HepG2 (cell line): Measurements from ENCODE around the gene CCDC70. TPM values are rescaled to one million over a fixed set of nuclear protein-coding genes. Genes with fewer than 3 reads are reported as not detected.

ENCODE experiments used
- ATAC-seq: fragments of 200-7000 bp; cut with Tn5 transposase; 3 replicates; pipeline ENCODE4 v1.9.1; 2020; ENCODE audit warnings: mild to moderate bottlenecking, moderate library complexity
- BruUV-seq: library from RNA; stranded (reverse); fragments of 400-500 nt; replicated peaks from 2 replicates; lab custom pipeline; 2021; lab: Mats Ljungman, UMichigan
- CTCF ChIA-PET: fragments of 300-600 bp; formaldehyde crosslinking; extraction: SDS; loops from one replicate; lab custom pipeline; 2021; ENCODE audit warnings: low total read pairs, inconsistent platforms, low intra/inter-chr PET ratio; lab: Yijun Ruan, JAX
- POLR2A ChIA-PET: fragments of 350-600 bp; sonication (Branson Sonifier 250); formaldehyde crosslinking; loops from one replicate; lab custom pipeline; 2020; ENCODE audit warnings: antibody characterized with exemption, inconsistent platforms; lab: Yijun Ruan, JAX
- DNase-seq: peaks from one replicate; pipeline ENCODE4 v3.0.0-alpha.2; 2015; ENCODE audit warnings: low spot score
- FAIRE-seq: peaks from 3 replicates; lab custom pipeline; 2011; peaks lifted over from hg19 to GRCh38; lab: Jason Lieb, UNC
- H2AFZ ChIP-seq: one replicate; pipeline ENCODE4 v1.6.1; 2011; ENCODE audit warnings: low read length, inconsistent platforms
- H3K27ac ChIP-seq: fragments of 300-600 bp; 3 replicates; pipeline ENCODE4 v1.8.0; 2011; ENCODE audit warnings: mixed run types, mild to moderate bottlenecking, mixed read lengths, low read length, inconsistent platforms; ENCODE audit not compliant: insufficient read depth; ENCODE audit errors: extremely low read length
- H3K27me3 ChIP-seq, 2 experiments: fragments of 200-600 bp in 1 of 2; 2 replicates in 1 of 2; 3 replicates in 1 of 2; pipeline versions ENCODE4 v1.6.0 to v1.8.0; 2011; ENCODE audit warnings: low read length in 2 of 2, mild to moderate bottlenecking in 2 of 2, moderate library complexity in 2 of 2, inconsistent platforms in 1 of 2; ENCODE audit not compliant: insufficient read depth in 2 of 2, control insufficient read depth in 1 of 2
- H3K36me3 ChIP-seq, 2 experiments: fragments of 200-600 bp in 1 of 2; replicated peaks in 1 of 2; 2 replicates in 1 of 2; 3 replicates in 1 of 2; pipeline versions ENCODE4 v1.5.1 to v1.8.0; 2011; ENCODE audit warnings: low read length in 2 of 2, inconsistent platforms in 1 of 2; ENCODE audit not compliant: insufficient read depth in 2 of 2, control insufficient read depth in 1 of 2
- H3K4me1 ChIP-seq: 2 replicates; pipeline ENCODE4 v1.5.1; 2012; ENCODE audit warnings: low read length, inconsistent platforms; ENCODE audit not compliant: insufficient read depth
- H3K4me2 ChIP-seq: 2 replicates; pipeline ENCODE4 v1.6.0; 2011; ENCODE audit warnings: low read depth, low read length, inconsistent platforms
- H3K4me3 ChIP-seq, 3 experiments: fragments of 200-600 bp in 1 of 3; sonication (generic), shearing (Covaris generic) in 1 of 3; replicated peaks in 1 of 3; 2 replicates each; pipeline ENCODE4 v1.5.1; 2011 to 2016; ENCODE audit warnings: low read length in 3 of 3, inconsistent platforms in 2 of 3, low read depth in 2 of 3, mild to moderate bottlenecking in 2 of 3, control low read depth in 1 of 3, mixed read lengths in 1 of 3; ENCODE audit not compliant: insufficient read depth in 1 of 3
- H3K79me2 ChIP-seq: one replicate; pipeline ENCODE4 v1.6.1; 2011; ENCODE audit warnings: low read length, inconsistent platforms; ENCODE audit not compliant: insufficient read depth
- H3K9ac ChIP-seq: 2 replicates; pipeline ENCODE4 v1.6.0; 2011; ENCODE audit warnings: mild to moderate bottlenecking, low read depth, low read length, inconsistent platforms; ENCODE audit not compliant: insufficient read depth
- H3K9me3 ChIP-seq: 2 replicates; pipeline ENCODE4 v1.5.1; 2012; ENCODE audit warnings: mild to moderate bottlenecking, low read length
- H4K20me1 ChIP-seq: 2 replicates; pipeline ENCODE4 v1.6.0; 2011; ENCODE audit warnings: inconsistent platforms, mild to moderate bottlenecking, low read length, moderate library complexity; ENCODE audit not compliant: insufficient read depth
- GPBP1L1 ChIP-seq: sonication (generic); formaldehyde crosslinking; IDR thresholded peaks from 2 replicates; pipeline ENCODE4 v1.5.0; 2020; ENCODE audit warnings: mild to moderate bottlenecking, missing genetic modification reagents
- ZBTB8A ChIP-seq: sonication (generic); formaldehyde crosslinking; IDR thresholded peaks from 2 replicates; pipeline ENCODE4 v1.4.0; 2020; ENCODE audit warnings: mild to moderate bottlenecking, low read depth, missing genetic modification reagents, borderline replicate concordance
- ZNF350 ChIP-seq: sonication (generic); formaldehyde crosslinking; IDR thresholded peaks from 2 replicates; pipeline ENCODE4 v1.4.0; 2020; ENCODE audit warnings: mild to moderate bottlenecking, low read depth, missing genetic modification reagents, borderline replicate concordance
- ZNF775 ChIP-seq: sonication (generic); formaldehyde crosslinking; IDR thresholded peaks from 2 replicates; pipeline ENCODE4 v1.4.0; 2020; ENCODE audit warnings: missing genetic modification reagents, mild to moderate bottlenecking, moderate library complexity, borderline replicate concordance
- ZNF790 ChIP-seq: sonication (generic); formaldehyde crosslinking; IDR thresholded peaks from 2 replicates; pipeline ENCODE4 v1.8.0; 2022; ENCODE audit warnings: missing genetic modification reagents, mild to moderate bottlenecking, borderline replicate concordance
- WGBS: methylation state at CpG from one replicate; pipeline ENCODE4 v1.1.6; 2017; ENCODE audit warnings: low lambda C conversion rate; 5-methylcytosine and 5-hydroxymethylcytosine counted together
- in situ Hi-C: cut with HindIII; loops from 2 replicates; pipeline ENCODE4 v1.10.0; 2017; ENCODE audit warnings: low pct_unique_long_range_greater_than_20kb; ENCODE audit not compliant: extremely low pct_ligation_motif_present
- intact Hi-C: fragments of 100-400 bp; cut with micrococcal nuclease; formaldehyde crosslinking; loops from one replicate; pipeline ENCODE4 v1.10.0; 2022; ENCODE audit not compliant: unreplicated experiment
- polyA plus RNA-seq, 8 experiments: library from polyadenylated mRNA; depleted of rRNA in 3 of 8; stranded (reverse) in 7 of 8; unstranded in 1 of 8; fragments of >200 nt; fragmentation: Illumina TruSeq in 4 of 8; extraction: Trizol in 4 of 8; gene quantifications; 2 replicates each; pipeline versions ENCODE4 v1.2.1 to v1.2.3, GENCODE V29; 2011 to 2016; ENCODE audit warnings: low read depth in 4 of 8, missing spikeins in 1 of 8, mixed read lengths in 1 of 8; ENCODE audit not compliant: insufficient read depth in 1 of 8
- total RNA-seq, 5 experiments: library from RNA; depleted of rRNA; stranded (reverse); fragments of >200 nt; fragmentation: Illumina TruSeq; extraction: Trizol; gene quantifications; 2 replicates each; pipeline ENCODE4 v1.2.3, GENCODE V29; 2016; ENCODE audit warnings: low read depth in 1 of 5
- TF ChIP-seq, protein P1 (sequence below): sonication (generic); formaldehyde crosslinking; IDR thresholded peaks from 2 replicates; pipeline ENCODE4 v1.5.1; 2020; ENCODE audit warnings: missing genetic modification reagents, mild to moderate bottlenecking, borderline replicate concordance
- TF ChIP-seq, protein P2 (sequence below): sonication (generic); formaldehyde crosslinking; IDR thresholded peaks from 2 replicates; pipeline ENCODE4 v1.5.1; 2020; ENCODE audit warnings: missing genetic modification reagents, mild to moderate bottlenecking, borderline replicate concordance

The CCDC70 gene
- total and polyA plus RNA-seq, 2 of the 13 experiments (the other 11 are each of a cell fraction or from before 2014, with no cell fraction given), result 0.13 TPM; not detected in 1

- no peaks in the 10 kb centered on the region for H3K27me3 ChIP-seq
- H3K9ac ChIP-seq, result no peak overlapping the region
- intact Hi-C loops, result no loop called here
- in situ Hi-C loops, result no loop called here
- no peaks in the 10 kb centered on the region for H3K79me2 ChIP-seq
- no peak overlapping the region for H3K4me2 ChIP-seq
- TF ChIP-seq ZBTB8A (CRISPR knock-in tag) (no peak), ZNF775 (no peak), GPBP1L1 (no peak), ZNF350 (CRISPR knock-in tag) (no peak), ZNF790 (CRISPR knock-in tag) (no peak)
- TF ChIP-seq, protein P1, sequence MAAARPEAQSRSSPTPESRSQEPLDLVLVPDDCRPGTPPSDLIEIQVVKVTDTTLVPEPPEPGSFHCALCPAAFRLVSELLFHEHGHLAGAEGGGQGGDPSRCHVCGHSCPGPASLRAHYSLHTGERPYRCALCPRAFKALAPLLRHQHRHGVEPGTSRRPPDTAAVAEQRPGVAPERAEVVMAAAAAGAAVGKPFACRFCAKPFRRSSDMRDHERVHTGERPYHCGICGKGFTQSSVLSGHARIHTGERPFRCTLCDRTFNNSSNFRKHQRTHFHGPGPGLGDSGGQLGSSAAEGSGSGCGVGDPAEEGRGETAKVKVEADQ (CRISPR knock-in tag), result no peak
- TF ChIP-seq, protein P2, sequence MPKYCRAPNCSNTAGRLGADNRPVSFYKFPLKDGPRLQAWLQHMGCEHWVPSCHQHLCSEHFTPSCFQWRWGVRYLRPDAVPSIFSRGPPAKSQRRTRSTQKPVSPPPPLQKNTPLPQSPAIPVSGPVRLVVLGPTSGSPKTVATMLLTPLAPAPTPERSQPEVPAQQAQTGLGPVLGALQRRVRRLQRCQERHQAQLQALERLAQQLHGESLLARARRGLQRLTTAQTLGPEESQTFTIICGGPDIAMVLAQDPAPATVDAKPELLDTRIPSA (CRISPR knock-in tag), result no peak
- TF ChIP-seq, all 625 proteins: peak for 0
- BruUV-seq, result no TSS peak
- ChIA-PET POLR2A (no interaction called here), CTCF (no interaction called here)
- Histone ChIP-seq H3K36me3 (no peaks in the 10 kb centered on the region), H3K27ac (no peak overlapping the region), H3K9me3 (no peaks in the 10 kb centered on the region), H3K4me3 (no peak overlapping the region), H4K20me1 (no peaks in the 10 kb centered on the region), H2AFZ (no peak overlapping the region), H3K4me1 (peaks cover 8% of the 10 kb centered on the region)
- DNase-seq (no peak), FAIRE-seq (no peak), ATAC-seq (no peak)
- 83% methylated on average over 6 of the region's 6 CpGs for WGBS
Measured at GRCh38 chr13:51841732-51842131, 20.0 kb upstream of the CCDC70 start.
